ENCODE data around the gene IGSF23.

IGSF23 gene

GRCh38 chr19:44572581-44572900, 40.8 kb upstream of the IGSF23 start:
- H3K27ac ChIP-seq, result no peak overlapping the region
- no peak for TF ChIP-seq CTCF (IDR thresholded peaks at IDR 0.05)
- no peak for TF ChIP-seq ZFX (IDR thresholded peaks at IDR 0.05; ENCODE audit: borderline replicate concordance)

GRCh38 chr19:44573183-44573582, 40.2 kb upstream of the IGSF23 start:
- TF ChIP-seq CTCF (IDR thresholded peaks at IDR 0.05) (no peak), ZFX (IDR thresholded peaks at IDR 0.05; ENCODE audit: borderline replicate concordance) (no peak)
- no peak overlapping the region for H3K27ac ChIP-seq

- TF ChIP-seq ZFX (IDR thresholded peaks at IDR 0.05; ENCODE audit: borderline replicate concordance) (no peak), CTCF (IDR thresholded peaks at IDR 0.05) (no peak)
- H3K27ac ChIP-seq, result no peak overlapping the region
These were observed 39.7 kb upstream of the IGSF23 start for GRCh38 chr19:44573627-44574026.

DNA sequence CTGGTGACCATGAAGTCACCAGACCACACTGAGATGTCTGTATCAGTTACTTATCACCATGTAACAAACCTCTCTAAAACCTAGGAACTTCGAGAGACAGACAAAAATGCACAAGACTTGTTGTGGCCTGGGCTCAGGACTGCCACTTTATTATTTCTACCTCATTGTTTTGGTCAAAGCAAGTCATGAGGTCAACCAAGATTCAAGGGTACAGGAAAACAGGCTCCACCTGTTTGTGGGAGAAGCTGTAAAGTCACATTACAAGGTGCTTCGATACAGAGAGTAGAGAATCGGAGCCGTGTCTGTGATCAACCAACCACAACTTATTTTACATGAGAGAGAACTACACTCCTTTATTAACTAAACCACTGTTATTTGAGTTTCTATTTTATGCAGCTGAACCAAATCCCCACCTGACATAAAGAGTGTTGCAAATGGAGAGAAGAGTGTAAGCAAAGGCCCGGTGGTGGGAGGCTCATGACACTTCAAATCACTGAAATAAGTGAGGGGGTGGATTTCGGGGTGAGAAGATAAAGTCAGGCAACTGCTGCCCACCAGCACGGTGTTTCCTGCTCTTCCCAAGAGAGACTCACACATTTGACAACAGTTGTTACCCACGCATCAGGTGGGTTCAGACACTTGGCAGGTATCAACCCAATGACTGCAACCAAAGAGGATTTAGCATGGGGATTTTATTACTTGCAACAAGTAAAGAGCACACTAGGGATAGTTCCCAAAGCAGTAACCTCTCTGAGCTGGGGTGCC, 39.0 kb upstream of the IGSF23 start:
- no peak overlapping the region; the same call in 1 of the 2 replicates for H3K27ac ChIP-seq
- TF ChIP-seq CTCF (IDR thresholded peaks at IDR 0.05), result no peak
- no peak for TF ChIP-seq ZFX (IDR thresholded peaks at IDR 0.05; ENCODE audit: borderline replicate concordance)

- TF ChIP-seq ZFX (IDR thresholded peaks at IDR 0.05; ENCODE audit: borderline replicate concordance), result no peak
- no peak for TF ChIP-seq CTCF (IDR thresholded peaks at IDR 0.05)
- no peak overlapping the region; the same call in 1 of the 2 replicates for H3K27ac ChIP-seq
These were observed 38.2 kb upstream of the IGSF23 start for GRCh38 chr19:44575116-44575700.

- no peak overlapping the region for H3K27ac ChIP-seq
- TF ChIP-seq CTCF (IDR thresholded peaks at IDR 0.05) (peak; percentile 80), ZFX (IDR thresholded peaks at IDR 0.05; ENCODE audit: borderline replicate concordance) (no peak)
These were observed 36.4 kb upstream of the IGSF23 start for GRCh38 chr19:44576843-44577565.

DNA sequence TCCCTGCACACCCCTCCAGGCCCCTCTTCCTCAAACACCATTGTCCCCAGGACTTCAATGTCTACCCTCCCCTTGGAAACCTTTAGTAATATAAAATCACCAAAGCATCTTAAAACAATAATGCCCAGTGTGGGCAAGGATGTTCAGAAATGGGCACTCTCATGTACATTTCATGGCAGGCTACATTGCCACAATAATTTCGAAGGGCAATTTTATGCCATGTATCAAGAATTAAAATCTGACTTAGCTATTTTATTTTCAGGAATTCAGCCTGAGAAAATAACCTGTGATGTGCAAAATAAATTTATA, 35.8 kb upstream of the IGSF23 start:
- H3K27ac ChIP-seq, result no peak overlapping the region
- TF ChIP-seq CTCF (IDR thresholded peaks at IDR 0.05) (no peak), ZFX (IDR thresholded peaks at IDR 0.05; ENCODE audit: borderline replicate concordance) (no peak)
